Fibroblast of the aortic adventitia (primary cell): Measurements from ENCODE around the gene ATXN7L1. TPM values are rescaled to one million over a fixed set of nuclear protein-coding genes. Genes with fewer than 3 reads are reported as not detected.

ENCODE experiments used
- DNase-seq: peaks from one replicate; pipeline ENCODE4 v3.0.0-alpha.2; 2010; ENCODE audit warnings: low read depth
- H3K4me3 ChIP-seq: 2 replicates; pipeline ENCODE4 v1.5.1; 2011; ENCODE audit warnings: low read depth, mild to moderate bottlenecking, control low read depth, low read length, moderate library complexity
- total RNA-seq: library from RNA; depleted of rRNA; stranded (reverse); fragments of >200 nt; gene quantifications from 2 replicates; pipeline ENCODE4 v1.2.3, GENCODE V29; 2012; ENCODE audit warnings: low replicate concordance
- TF ChIP-seq, protein P1 (sequence below): IDR thresholded peaks from 2 replicates; pipeline ENCODE4 v1.5.1; 2011; ENCODE audit warnings: mild to moderate bottlenecking, low read length, control low read depth, inconsistent platforms; ENCODE audit not compliant: insufficient read depth

The ATXN7L1 gene
- total RNA-seq, 1 donor = 13.8 TPM

DNA sequence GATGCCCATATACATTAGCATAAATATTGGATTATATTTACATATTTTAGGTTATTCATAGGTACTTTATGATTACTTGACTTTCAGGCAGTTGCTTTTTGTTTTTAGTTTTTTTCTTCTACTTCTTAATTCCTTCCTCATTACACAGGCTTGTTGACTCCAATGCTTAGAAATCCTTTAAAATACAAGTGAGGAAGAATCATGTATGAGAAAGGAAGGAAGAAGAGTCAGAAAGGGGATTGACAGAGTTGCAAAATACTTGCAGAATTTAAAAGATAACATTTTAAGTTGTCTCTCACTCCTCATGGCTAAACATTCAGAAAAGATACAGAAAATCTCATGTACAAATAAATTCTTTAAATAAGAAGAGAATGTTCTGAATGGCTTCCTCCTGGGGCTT is 61.9 kb downstream of the ATXN7L1 start:
- no peak overlapping the region for H3K4me3 ChIP-seq
- DNase-seq = no peak
- TF ChIP-seq, protein P1, sequence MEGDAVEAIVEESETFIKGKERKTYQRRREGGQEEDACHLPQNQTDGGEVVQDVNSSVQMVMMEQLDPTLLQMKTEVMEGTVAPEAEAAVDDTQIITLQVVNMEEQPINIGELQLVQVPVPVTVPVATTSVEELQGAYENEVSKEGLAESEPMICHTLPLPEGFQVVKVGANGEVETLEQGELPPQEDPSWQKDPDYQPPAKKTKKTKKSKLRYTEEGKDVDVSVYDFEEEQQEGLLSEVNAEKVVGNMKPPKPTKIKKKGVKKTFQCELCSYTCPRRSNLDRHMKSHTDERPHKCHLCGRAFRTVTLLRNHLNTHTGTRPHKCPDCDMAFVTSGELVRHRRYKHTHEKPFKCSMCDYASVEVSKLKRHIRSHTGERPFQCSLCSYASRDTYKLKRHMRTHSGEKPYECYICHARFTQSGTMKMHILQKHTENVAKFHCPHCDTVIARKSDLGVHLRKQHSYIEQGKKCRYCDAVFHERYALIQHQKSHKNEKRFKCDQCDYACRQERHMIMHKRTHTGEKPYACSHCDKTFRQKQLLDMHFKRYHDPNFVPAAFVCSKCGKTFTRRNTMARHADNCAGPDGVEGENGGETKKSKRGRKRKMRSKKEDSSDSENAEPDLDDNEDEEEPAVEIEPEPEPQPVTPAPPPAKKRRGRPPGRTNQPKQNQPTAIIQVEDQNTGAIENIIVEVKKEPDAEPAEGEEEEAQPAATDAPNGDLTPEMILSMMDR = no peak

DNA sequence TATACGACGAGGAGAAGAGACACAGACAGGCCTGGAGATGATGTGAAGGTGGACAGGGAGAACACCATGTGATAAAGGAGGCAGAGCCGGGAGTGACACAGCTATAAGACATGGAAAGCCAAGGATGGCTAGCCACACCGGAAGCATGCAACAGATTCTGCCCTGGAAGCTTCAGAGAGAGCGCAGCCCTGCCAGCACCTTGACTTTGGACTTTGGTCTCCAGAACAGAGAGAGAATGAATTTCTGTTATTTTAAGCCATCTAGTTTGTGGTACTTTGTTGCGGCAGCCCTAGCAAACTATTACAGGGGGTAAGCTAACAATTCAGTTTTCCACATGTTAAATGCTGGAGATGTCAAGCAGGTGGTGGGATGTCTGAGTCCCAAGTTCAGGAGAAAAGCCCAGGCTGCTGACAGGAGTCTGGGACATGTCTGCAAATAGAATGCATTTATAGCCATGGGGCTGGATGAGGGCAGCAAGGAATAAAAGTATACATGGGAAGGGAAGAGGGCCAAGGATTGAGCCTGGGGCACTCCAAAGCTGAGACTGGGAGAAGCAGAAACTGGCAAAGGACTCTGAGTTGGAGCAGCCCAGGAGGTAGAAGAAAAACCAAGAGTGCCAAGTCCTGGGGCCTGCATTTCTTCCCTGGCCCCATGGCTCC is 65.1 kb downstream of the ATXN7L1 start:
- DNase-seq = no peak
- no peak overlapping the region for H3K4me3 ChIP-seq
- TF ChIP-seq, protein P1 = no peak

- DNase-seq = no peak
- TF ChIP-seq, protein P1 = no peak
- H3K4me3 ChIP-seq = no peak overlapping the region
Measured at GRCh38 chr7:105810556-105810955, 65.8 kb downstream of the ATXN7L1 start.

DNA sequence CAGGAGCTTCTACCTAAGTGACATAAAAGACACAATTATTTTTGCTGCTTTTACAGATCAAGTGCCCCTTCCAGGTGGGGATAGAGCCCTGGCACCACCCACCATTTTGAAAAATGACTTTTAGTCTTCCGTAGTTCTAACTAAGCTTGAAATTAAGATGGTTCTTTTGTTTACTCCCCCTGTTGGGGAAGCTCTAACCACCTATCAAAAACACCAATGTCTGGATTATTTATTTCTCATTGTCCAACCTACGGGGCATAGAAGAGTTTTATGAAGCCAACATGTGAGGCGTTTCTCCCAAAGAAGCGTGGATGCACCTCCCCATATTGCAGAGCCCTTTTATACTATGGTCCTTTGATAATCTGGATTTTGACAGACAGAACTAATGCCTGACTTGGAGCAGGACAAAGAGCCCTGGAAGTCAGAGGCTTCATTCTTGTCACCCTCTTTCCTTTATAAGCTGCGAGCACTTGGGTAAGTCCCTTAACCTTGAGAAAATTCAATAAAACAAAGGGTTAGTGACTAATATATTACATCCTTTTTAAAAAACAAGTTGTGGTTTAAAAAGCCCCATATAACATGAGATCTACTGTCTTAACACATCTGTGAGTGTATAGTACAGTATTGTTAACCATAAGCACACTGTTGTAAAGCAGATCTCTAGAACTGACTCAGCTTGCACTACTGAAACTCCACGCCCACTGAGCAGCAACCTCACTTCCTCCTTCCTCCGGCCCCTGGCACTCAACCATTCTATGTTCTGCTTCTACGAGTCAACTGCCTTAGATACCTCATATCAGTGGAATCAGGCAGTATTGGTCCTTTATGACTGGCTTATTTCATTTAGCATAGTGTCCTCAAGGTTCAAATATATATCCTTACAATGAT is 67.5 kb downstream of the ATXN7L1 start:
- TF ChIP-seq, protein P1 = no peak
- H3K4me3 ChIP-seq = no peak overlapping the region
- peak; percentile 60 for DNase-seq

- no peak overlapping the region for H3K4me3 ChIP-seq
- TF ChIP-seq, protein P1 = no peak
- no peak for DNase-seq
Measured at GRCh38 chr7:105808209-105808608, 68.2 kb downstream of the ATXN7L1 start.

- TF ChIP-seq, protein P1 = no peak
- no peak for DNase-seq
- H3K4me3 ChIP-seq = no peak overlapping the region
Measured at GRCh38 chr7:105807448-105807762, 69.0 kb downstream of the ATXN7L1 start.
